HepG2 (cell line): ENCODE measurements around the gene GGT1. TPM values are rescaled to one million over a fixed set of nuclear protein-coding genes. Genes with fewer than 3 reads are reported as not detected.

ENCODE experiments used
- ARID2 ChIP-seq: sonication (generic); formaldehyde crosslinking; IDR thresholded peaks from 2 replicates; pipeline ENCODE4 v1.8.1; 2022; ENCODE audit warnings: mild to moderate bottlenecking, missing genetic modification reagents, borderline replicate concordance
- EEA1 ChIP-seq: sonication (generic); formaldehyde crosslinking; IDR thresholded peaks from 2 replicates; pipeline ENCODE4 v1.5.1; 2020; ENCODE audit warnings: mild to moderate bottlenecking, missing genetic modification reagents, borderline replicate concordance
- GABPB1 ChIP-seq: IDR thresholded peaks from 2 replicates; pipeline ENCODE4 v1.6.1; 2016; ENCODE audit warnings: mild to moderate bottlenecking, missing genetic modification reagents, moderate library complexity, missing compliant biosample characterization
- HHEX ChIP-seq: IDR thresholded peaks from 2 replicates; pipeline ENCODE4 v1.6.1; 2016; ENCODE audit warnings: control low read depth
- HMG20A ChIP-seq: IDR thresholded peaks from 2 replicates; pipeline ENCODE4 v1.6.1; 2016; ENCODE audit warnings: borderline replicate concordance
- IKZF4 ChIP-seq: sonication (generic); formaldehyde crosslinking; IDR thresholded peaks from 2 replicates; pipeline ENCODE4 v1.5.1; 2020; ENCODE audit warnings: borderline replicate concordance, mild to moderate bottlenecking, low read depth, missing genetic modification reagents; ENCODE audit errors: not compliant biosample characterization
- MAZ ChIP-seq, 2 experiments: sonication (generic) in 1 of 2; formaldehyde crosslinking in 1 of 2; IDR thresholded peaks; 2 replicates each; pipeline versions ENCODE4 v1.5.0 to v1.6.1; 2012 to 2020; ENCODE audit warnings: low read depth in 2 of 2, mild to moderate bottlenecking in 2 of 2, borderline replicate concordance in 1 of 2, improper control_type of control experiment in 1 of 2, low read length in 1 of 2, missing genetic modification reagents in 1 of 2, moderate library complexity in 1 of 2
- MZF1 ChIP-seq: sonication (generic); formaldehyde crosslinking; IDR thresholded peaks from 2 replicates; pipeline ENCODE4 v1.8.1; 2023; ENCODE audit warnings: mild to moderate bottlenecking, missing genetic modification reagents, borderline replicate concordance
- NCOA2 ChIP-seq: sonication (generic); formaldehyde crosslinking; IDR thresholded peaks from 2 replicates; pipeline ENCODE4 v1.8.0; 2022; ENCODE audit warnings: inconsistent platforms
- PCBP1 ChIP-seq: fragments of 200-400 bp; formaldehyde crosslinking; IDR thresholded peaks from 2 replicates; pipeline ENCODE4 v1.6.1; 2017; ENCODE audit warnings: mild to moderate bottlenecking, low read depth, low read length, borderline replicate concordance
- PLSCR1 ChIP-seq: sonication (generic); formaldehyde crosslinking; IDR thresholded peaks from 2 replicates; pipeline ENCODE4 v1.5.0; 2020; ENCODE audit warnings: missing genetic modification reagents, mild to moderate bottlenecking, borderline replicate concordance
- PPARG ChIP-seq: conservative IDR thresholded peaks from 2 replicates; pipeline ENCODE4 v1.6.1; 2016; ENCODE audit warnings: missing biosample characterization, missing genetic modification reagents
- TFDP2 ChIP-seq: sonication (generic); formaldehyde crosslinking; IDR thresholded peaks from 2 replicates; pipeline ENCODE4 v1.4.0; 2020; ENCODE audit warnings: missing genetic modification reagents
- TRIM24 ChIP-seq: sonication (generic); formaldehyde crosslinking; IDR thresholded peaks from 2 replicates; pipeline ENCODE4 v1.8.0; 2022; ENCODE audit warnings: mild to moderate bottlenecking, missing genetic modification reagents
- ZBTB44 ChIP-seq: sonication (generic); formaldehyde crosslinking; IDR thresholded peaks from 2 replicates; pipeline ENCODE4 v1.4.0; 2020; ENCODE audit warnings: missing genetic modification reagents
- ZNF10 ChIP-seq: sonication (generic); formaldehyde crosslinking; IDR thresholded peaks from 2 replicates; pipeline ENCODE4 v1.4.0; 2020; ENCODE audit warnings: mild to moderate bottlenecking, low read depth, missing genetic modification reagents, borderline replicate concordance
- ZNF296 ChIP-seq: sonication (generic); formaldehyde crosslinking; conservative IDR thresholded peaks from 2 replicates; pipeline ENCODE4 v1.5.0; 2020; ENCODE audit warnings: mild to moderate bottlenecking, missing genetic modification reagents
- ZNF484 ChIP-seq: sonication (generic); formaldehyde crosslinking; IDR thresholded peaks from 2 replicates; pipeline ENCODE4 v1.5.1; 2020; ENCODE audit warnings: mild to moderate bottlenecking, low read depth, missing genetic modification reagents, borderline replicate concordance
- ZNF556 ChIP-seq: sonication (generic); formaldehyde crosslinking; IDR thresholded peaks from 2 replicates; pipeline ENCODE4 v1.4.0; 2020; ENCODE audit warnings: mild to moderate bottlenecking, missing genetic modification reagents, borderline replicate concordance
- ZNF562 ChIP-seq: sonication (generic); formaldehyde crosslinking; IDR thresholded peaks from 2 replicates; pipeline ENCODE4 v1.8.0; 2022; ENCODE audit warnings: missing genetic modification reagents, borderline replicate concordance
- ZNF569 ChIP-seq: sonication (generic); formaldehyde crosslinking; IDR thresholded peaks from 2 replicates; pipeline ENCODE4 v1.5.0; 2020; ENCODE audit warnings: mild to moderate bottlenecking, missing genetic modification reagents, moderate library complexity, borderline replicate concordance
- ZNF784 ChIP-seq: sonication (generic); formaldehyde crosslinking; IDR thresholded peaks from 2 replicates; pipeline ENCODE4 v1.5.1; 2020; ENCODE audit warnings: missing genetic modification reagents, mild to moderate bottlenecking, borderline replicate concordance
- ZZZ3 ChIP-seq: sonication (generic); formaldehyde crosslinking; IDR thresholded peaks from 2 replicates; pipeline ENCODE4 v1.4.0; 2020; ENCODE audit warnings: missing genetic modification reagents, mild to moderate bottlenecking, borderline replicate concordance
- polyA plus RNA-seq, 8 experiments: library from polyadenylated mRNA; depleted of rRNA in 3 of 8; stranded (reverse) in 7 of 8; unstranded in 1 of 8; fragments of >200 nt; fragmentation: Illumina TruSeq in 4 of 8; extraction: Trizol in 4 of 8; gene quantifications; 2 replicates each; pipeline versions ENCODE4 v1.2.1 to v1.2.3, GENCODE V29; 2011 to 2016; ENCODE audit warnings: low read depth in 4 of 8, missing spikeins in 1 of 8, mixed read lengths in 1 of 8; ENCODE audit not compliant: insufficient read depth in 1 of 8
- total RNA-seq, 5 experiments: library from RNA; depleted of rRNA; stranded (reverse); fragments of >200 nt; fragmentation: Illumina TruSeq; extraction: Trizol; gene quantifications; 2 replicates each; pipeline ENCODE4 v1.2.3, GENCODE V29; 2016; ENCODE audit warnings: low read depth in 1 of 5

Gene GGT1
- total and polyA plus RNA-seq, 2 of the 13 experiments (the other 11 are each of a cell fraction or from before 2014, with no cell fraction given), result 29.9 to 103 TPM

- TF ChIP-seq EEA1, result peak; percentile 98
- no peak for TF ChIP-seq ZNF296 (CRISPR knock-in tag)
- no peak for TF ChIP-seq HMG20A (CRISPR knock-in tag)
- TF ChIP-seq PPARG (CRISPR knock-in tag), result peak; percentile 33; the same call in 1 of the 2 replicates
- no peak; the same call in none of the 2 replicates for TF ChIP-seq TFDP2 (CRISPR knock-in tag)
- TF ChIP-seq ZNF556 (CRISPR knock-in tag), result peak; percentile 95
- TF ChIP-seq ZZZ3 (CRISPR knock-in tag), result peak; percentile 83; the same call in 1 of the 2 replicates
- TF ChIP-seq HHEX (CRISPR knock-in tag), result no peak; the same call in 1 of the 2 replicates
- TF ChIP-seq GABPB1 (CRISPR knock-in tag), result peak; percentile 97
- TF ChIP-seq MAZ (IDR thresholded peaks at IDR 0.05; ENCODE audit: borderline replicate concordance, low read depth, low read length), result peak; percentile 47; the same call in 1 of the 2 replicates
- TF ChIP-seq MAZ (CRISPR knock-in tag; IDR thresholded peaks at IDR 0.05; ENCODE audit: low read depth), result peak; percentile 60; the same call in 1 of the 2 replicates
- TF ChIP-seq ZNF562 (CRISPR knock-in tag), result no peak
- TF ChIP-seq ZBTB44, result peak; percentile 71
- TF ChIP-seq IKZF4 (CRISPR knock-in tag), result peak; percentile 60
- TF ChIP-seq ZNF484, result no peak
- TF ChIP-seq MZF1 (CRISPR knock-in tag), result no peak
- TF ChIP-seq ZNF569, result no peak
- TF ChIP-seq ZNF10 (CRISPR knock-in tag), result no peak
- TF ChIP-seq PCBP1, result 0 out of 2 replicates have a peak, but pooled peaks have one; percentile 75
- peak; percentile 81; the same call in 1 of the 2 replicates for TF ChIP-seq ARID2 (CRISPR knock-in tag)
- TF ChIP-seq PLSCR1 (CRISPR knock-in tag), result 0 out of 2 replicates have a peak, but pooled peaks have one; percentile 21
- peak; percentile 83; the same call in 1 of the 2 replicates for TF ChIP-seq ZNF784 (CRISPR knock-in tag)
- peak; percentile 41; the same call in 1 of the 2 replicates for TF ChIP-seq NCOA2 (CRISPR knock-in tag)
- no peak for TF ChIP-seq TRIM24 (CRISPR knock-in tag)
Measured at GRCh38 chr22:24555165-24556039, 47.6 kb upstream of the GGT1 start, which contains the start of gene SNRPD3 (continued).
